Measurements from ENCODE around the gene VPS33B. TPM values are rescaled to one million over a fixed set of nuclear protein-coding genes. Genes with fewer than 3 reads are reported as not detected.

Gene VPS33B
- total and polyA plus RNA-seq, 2 of the 8 experiments (the other 6 are each of a cell fraction or from before 2014, with no cell fraction given) = 11.8 to 17.3 TPM

DNA sequence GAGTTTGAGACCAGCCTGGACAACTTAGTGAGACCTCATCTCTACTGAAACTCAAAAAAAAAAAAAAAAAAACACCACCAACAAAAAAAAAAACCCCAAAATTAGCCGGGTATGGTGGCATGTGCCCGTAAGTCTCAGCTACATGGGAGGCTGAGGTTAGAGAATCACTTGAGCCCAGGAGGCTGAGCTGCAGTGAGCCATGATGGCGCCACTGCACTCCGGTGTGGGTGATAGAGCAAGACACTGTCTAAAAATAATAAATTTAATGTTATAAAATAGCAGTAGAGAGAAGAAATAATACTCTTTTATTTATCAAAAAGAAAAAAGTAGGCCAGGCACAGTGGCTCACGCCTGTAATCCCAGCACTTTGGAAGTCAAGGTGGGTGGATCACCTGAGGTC, 50.3 kb downstream of the VPS33B start (continued):
- TF ChIP-seq CHD2 (IDR thresholded peaks at IDR 0.05; ENCODE audit: low read length) (no peak), SAP30 (IDR thresholded peaks at IDR 0.05; ENCODE audit: insufficient read depth, insufficient replicate concordance, low read length) (no peak), SIN3A (conservative IDR thresholded peaks at IDR 0.05 in 1 of 2, IDR thresholded peaks at IDR 0.05 in 1 of 2; ENCODE audit: low read depth in 1 of 2, low read length in 2 of 2) (no peak)

All from H1 (cell line).